Measurements from ENCODE around the gene HEXIM2.

- no peak for TF ChIP-seq YEATS2 (CRISPR knock-in tag; IDR thresholded peaks at IDR 0.05; ENCODE audit: borderline replicate concordance)
- TF ChIP-seq CTCF (CRISPR knock-in tag; IDR thresholded peaks at IDR 0.05) = no peak
- no peak for TF ChIP-seq ZKSCAN1 (IDR thresholded peaks at IDR 0.05; ENCODE audit: low read length)
- TF ChIP-seq POLR2A (IDR thresholded peaks at IDR 0.05; ENCODE audit: insufficient read depth in 1 of 2, low read depth in 2 of 2, low read length in 2 of 2) = no peak
- TF ChIP-seq RFXANK (CRISPR knock-in tag; IDR thresholded peaks at IDR 0.05) = no peak
- TF ChIP-seq ISX (CRISPR knock-in tag; conservative IDR thresholded peaks at IDR 0.05) = no peak
- TF ChIP-seq, protein P1, sequence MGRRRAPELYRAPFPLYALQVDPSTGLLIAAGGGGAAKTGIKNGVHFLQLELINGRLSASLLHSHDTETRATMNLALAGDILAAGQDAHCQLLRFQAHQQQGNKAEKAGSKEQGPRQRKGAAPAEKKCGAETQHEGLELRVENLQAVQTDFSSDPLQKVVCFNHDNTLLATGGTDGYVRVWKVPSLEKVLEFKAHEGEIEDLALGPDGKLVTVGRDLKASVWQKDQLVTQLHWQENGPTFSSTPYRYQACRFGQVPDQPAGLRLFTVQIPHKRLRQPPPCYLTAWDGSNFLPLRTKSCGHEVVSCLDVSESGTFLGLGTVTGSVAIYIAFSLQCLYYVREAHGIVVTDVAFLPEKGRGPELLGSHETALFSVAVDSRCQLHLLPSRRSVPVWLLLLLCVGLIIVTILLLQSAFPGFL (CRISPR knock-in tag; IDR thresholded peaks at IDR 0.05) = no peak
- TF ChIP-seq EZH2 (conservative IDR thresholded peaks at IDR 0.05; ENCODE audit: low read depth, low read length) = no peak
- TF ChIP-seq ZNF274 (CRISPR knock-in tag; IDR thresholded peaks at IDR 0.05) = no peak
- TF ChIP-seq FOXP1 (IDR thresholded peaks at IDR 0.05) = no peak
- no peak for TF ChIP-seq FOXP1 (CRISPR knock-in tag; IDR thresholded peaks at IDR 0.05)
- TF ChIP-seq KLF13 (CRISPR knock-in tag; IDR thresholded peaks at IDR 0.05) = no peak
- TF ChIP-seq HMGXB4 (CRISPR knock-in tag; IDR thresholded peaks at IDR 0.05; ENCODE audit: borderline replicate concordance in 1 of 2, low read depth in 1 of 2) = no peak; a peak in 1 of 4 replicates
- TF ChIP-seq STAT5B (CRISPR knock-in tag; IDR thresholded peaks at IDR 0.05) = no peak
Measured at GRCh38 chr17:45130681-45131615, 30.7 kb upstream of the HEXIM2 start.
